Natural killer cell (primary cell): Measurements from ENCODE around the gene MRPL28. TPM values are rescaled to one million over a fixed set of nuclear protein-coding genes. Genes with fewer than 3 reads are reported as not detected.
"Not testable (repeated sequence)": the region's sequence is repeated elsewhere in the genome, so short reads cannot be mapped to it uniquely, and the experiment has no call there.

Experiments
- ATAC-seq, 3 donors: fragments of 150-1000 bp in 2 of 3; fragments of 200-7000 bp in 1 of 3; cut with Tn5 transposase; 1 replicate in 1 of 3; 2 replicates in 2 of 3; pipeline ENCODE4 v1.10.0; 2021; ENCODE audit warnings: mild to moderate bottlenecking in 2 of 3, moderate library complexity in 2 of 3
- DNase-seq, 2 donors: peaks; one replicate each; pipeline versions ENCODE4 v3.0.0 to v3.0.0-alpha.2; 2013 to 2021; ENCODE audit warnings: mixed read lengths in 1 of 2
- H3K27ac ChIP-seq: one replicate; pipeline ENCODE4 v1.5.1; 2013; ENCODE audit warnings: mild to moderate bottlenecking, low read length
- H3K27me3 ChIP-seq: one replicate; pipeline ENCODE4 v1.6.1; 2013; ENCODE audit warnings: low read length; ENCODE audit not compliant: control insufficient read depth, insufficient read depth
- H3K36me3 ChIP-seq: one replicate; pipeline ENCODE4 v1.6.1; 2013; ENCODE audit warnings: low read length; ENCODE audit not compliant: control insufficient read depth, insufficient read depth
- H3K4me1 ChIP-seq: one replicate; pipeline ENCODE4 v1.6.1; 2013; ENCODE audit warnings: low read length; ENCODE audit not compliant: control insufficient read depth, insufficient read depth
- H3K4me3 ChIP-seq: one replicate; pipeline ENCODE4 v1.5.1; 2013; ENCODE audit warnings: low read length
- H3K9me3 ChIP-seq: one replicate; pipeline ENCODE4 v1.6.1; 2013; ENCODE audit warnings: low read length; ENCODE audit not compliant: control insufficient read depth, insufficient read depth
- H3K27ac Mint-ChIP-seq, 2 donors: one replicate each; pipeline ENCODE4 v1.8.0; 2022; ENCODE audit warnings: mild to moderate bottlenecking in 2 of 2, mixed read lengths in 2 of 2, moderate library complexity in 1 of 2
- H3K27me3 Mint-ChIP-seq, 2 donors: one replicate each; pipeline ENCODE4 v1.8.0; 2022; ENCODE audit warnings: low read depth in 2 of 2, mixed read lengths in 2 of 2
- H3K36me3 Mint-ChIP-seq: one replicate; pipeline ENCODE4 v1.8.0; 2022; ENCODE audit warnings: mixed read lengths
- H3K4me1 Mint-ChIP-seq, 2 donors: one replicate each; pipeline ENCODE4 v1.8.0; 2022; ENCODE audit warnings: mixed read lengths in 2 of 2
- H3K4me3 Mint-ChIP-seq: one replicate; pipeline ENCODE4 v1.8.0; 2022; ENCODE audit warnings: mild to moderate bottlenecking, moderate library complexity, mixed read lengths
- H3K9me3 Mint-ChIP-seq, 2 donors: one replicate each; pipeline ENCODE4 v1.8.0; 2022; ENCODE audit warnings: mixed read lengths in 2 of 2
- CTCF ChIP-seq: fragments of 200-600 bp; IDR thresholded peaks from one replicate; pipeline ENCODE4 v1.8.0; 2022; ENCODE audit warnings: antibody characterized with exemption
- WGBS: methylation state at CpG from one replicate; pipeline ENCODE4 v1.1.7; 2013; ENCODE audit warnings: missing lambda C conversion rate; ENCODE audit not compliant: insufficient coverage; 5-methylcytosine and 5-hydroxymethylcytosine counted together
- intact Hi-C: fragments of 100-400 bp; cut with micrococcal nuclease; formaldehyde crosslinking; loops from one replicate; pipeline ENCODE4 v1.14.2; 2022
- total RNA-seq, 4 donors: library from RNA; stranded (reverse); fragments of 120-200 nt in 1 of 4; gene quantifications; one replicate each; pipeline versions ENCODE4 v1.2.3 to v1.2.4, GENCODE V29; 2013 to 2022

The MRPL28 gene
- total RNA-seq = 10 to 100 TPM; 33.9 to 38.9 (median 37.5) TPM
- 34.9 TPM for total RNA-seq (2013)

GRCh38 chr16:370443-370842 lies at the start of gene MRPL28:
MRPL28 (minus strand) TSS chr16:370538; CDS start chr16:370218, 320 bp downstream.
- intact Hi-C loops = no loop called here
- no peaks in the 10 kb centered on the region for H3K27me3 ChIP-seq
- H3K4me1 ChIP-seq = peaks cover 19% of the 10 kb centered on the region
- TF ChIP-seq CTCF = no peak
- H3K36me3 Mint-ChIP-seq = no peaks in the 10 kb centered on the region
- H3K27ac ChIP-seq = peak within 1 kb of the TSS; percentile 60
- H3K4me1 Mint-ChIP-seq = peaks cover 0 to 17% of the 10 kb centered on the region in 2 donors
- DNase-seq = peak; percentile 90 to 96
- peak within 1 kb of the TSS; percentile 11 for H3K4me3 ChIP-seq
- H3K27me3 Mint-ChIP-seq = no peaks in the 10 kb centered on the region
- peak within 1 kb of the TSS; percentile 89 for H3K4me3 Mint-ChIP-seq
- H3K36me3 ChIP-seq = peaks cover 37% of the 10 kb centered on the region
- H3K9me3 Mint-ChIP-seq = no peaks in the 10 kb centered on the region
- H3K27ac Mint-ChIP-seq = peak within 1 kb of the TSS; percentile 85 to 96
- peak; percentile 99 to 100 (median 99) for ATAC-seq
- H3K9me3 ChIP-seq = no peaks in the 10 kb centered on the region
- WGBS = under 1% methylated on average over 27 of the region's 30 CpGs

- H3K36me3 Mint-ChIP-seq, H3K4me1 Mint-ChIP-seq, intact Hi-C loops, H3K4me3 ChIP-seq, H3K9me3 ChIP-seq, H3K4me1 ChIP-seq, DNase-seq, H3K9me3 Mint-ChIP-seq, H3K27me3 Mint-ChIP-seq, H3K4me3 Mint-ChIP-seq, H3K27ac Mint-ChIP-seq, H3K27ac ChIP-seq, H3K27me3 ChIP-seq, ATAC-seq, H3K36me3 ChIP-seq: not testable (repeated sequence)
- WGBS = 95% methylated on average over 3 of the region's 3 CpGs
Measured at GRCh38 chr16:415170-415498, 44.8 kb upstream of the MRPL28 start.

- intact Hi-C loops = no loop called here
- no peak overlapping the region for H3K27ac ChIP-seq
- no peak overlapping the region for H3K4me3 ChIP-seq
- 92% methylated on average over 21 of the region's 21 CpGs for WGBS
- no peaks in the 10 kb centered on the region for H3K27me3 Mint-ChIP-seq
- DNase-seq = no peak
- no peak overlapping the region for H3K4me3 Mint-ChIP-seq
- ATAC-seq = no peak
- H3K27me3 ChIP-seq = no peaks in the 10 kb centered on the region
- no peaks in the 10 kb centered on the region for H3K4me1 Mint-ChIP-seq
- no peaks in the 10 kb centered on the region for H3K9me3 ChIP-seq
- H3K27ac Mint-ChIP-seq = no peak overlapping the region
- no peak for TF ChIP-seq CTCF
- no peaks in the 10 kb centered on the region for H3K36me3 ChIP-seq
- H3K9me3 Mint-ChIP-seq = no peaks in the 10 kb centered on the region
- H3K4me1 ChIP-seq = no peaks in the 10 kb centered on the region
- no peaks in the 10 kb centered on the region for H3K36me3 Mint-ChIP-seq
Measured at GRCh38 chr16:414395-415169, 44.2 kb upstream of the MRPL28 start.

GRCh38 chr16:411576-412265 lies 41.4 kb upstream of the MRPL28 start:
- Histone ChIP-seq H3K4me3 (no peak overlapping the region), H3K36me3 (no peaks in the 10 kb centered on the region), H3K27me3 (no peaks in the 10 kb centered on the region), H3K27ac (no peak overlapping the region), H3K9me3 (no peaks in the 10 kb centered on the region), H3K4me1 (no peaks in the 10 kb centered on the region)
- intact Hi-C loops = no loop called here
- Mint-ChIP-seq H3K4me1 (no peaks in the 10 kb centered on the region), H3K27me3 (no peaks in the 10 kb centered on the region), H3K4me3 (no peak overlapping the region), H3K9me3 (no peaks in the 10 kb centered on the region), H3K36me3 (no peaks in the 10 kb centered on the region), H3K27ac (no peak overlapping the region)
- no peak for TF ChIP-seq CTCF
- 96% methylated on average over 26 of the region's 26 CpGs for WGBS
- DNase-seq (no peak), ATAC-seq (no peak)
